Stimulated activated memory B cell treated with anti-CD40 and anti-IgM and Interleukin-4, amounts not matched to agents 10 μg/mL and 1 μg/mL and 100 μg/mL, for 72 hours (primary cell): Measurements from ENCODE around the gene DDX39A.

ENCODE experiments used
- ATAC-seq: fragments of 150-1000 bp; cut with Tn5 transposase; 2 replicates; pipeline ENCODE4 v1.10.0; 2021
- H3K27ac Mint-ChIP-seq: one replicate; pipeline ENCODE4 v1.8.0; 2022; ENCODE audit warnings: mild to moderate bottlenecking, mixed read lengths
- H3K27me3 Mint-ChIP-seq: one replicate; pipeline ENCODE4 v1.8.0; 2022; ENCODE audit warnings: mixed read lengths
- H3K36me3 Mint-ChIP-seq: one replicate; pipeline ENCODE4 v1.8.0; 2022; ENCODE audit warnings: mixed read lengths
- H3K4me1 Mint-ChIP-seq: one replicate; pipeline ENCODE4 v1.8.0; 2022; ENCODE audit warnings: mixed read lengths
- H3K4me3 Mint-ChIP-seq: one replicate; pipeline ENCODE4 v1.8.0; 2022; ENCODE audit warnings: mild to moderate bottlenecking, moderate library complexity, mixed read lengths
- H3K9me3 Mint-ChIP-seq: one replicate; pipeline ENCODE4 v1.8.0; 2022; ENCODE audit warnings: mixed read lengths

Gene DDX39A

GRCh38 chr19:14416817-14417231 lies 2.3 kb downstream of the DDX39A start:
- H3K9me3 Mint-ChIP-seq, result no peaks in the 10 kb centered on the region
- peaks cover 43% of the 10 kb centered on the region for H3K36me3 Mint-ChIP-seq
- peak overlapping the region; percentile 95 for H3K27ac Mint-ChIP-seq
- peaks cover 49% of the 10 kb centered on the region for H3K4me1 Mint-ChIP-seq
- H3K27me3 Mint-ChIP-seq, result no peaks in the 10 kb centered on the region
- H3K4me3 Mint-ChIP-seq, result peak overlapping the region; percentile 97
- ATAC-seq, result no peak

GRCh38 chr19:14414926-14415690 lies 4.0 kb downstream of the DDX39A start:
- Mint-ChIP-seq H3K27me3 (no peaks in the 10 kb centered on the region), H3K9me3 (no peaks in the 10 kb centered on the region), H3K4me3 (peak overlapping the region; percentile 97), H3K36me3 (peaks cover 56% of the 10 kb centered on the region), H3K4me1 (peaks cover 66% of the 10 kb centered on the region), H3K27ac (peak overlapping the region; percentile 95)
- ATAC-seq, result no peak

- Mint-ChIP-seq H3K27me3 (no peaks in the 10 kb centered on the region), H3K9me3 (no peaks in the 10 kb centered on the region), H3K27ac (peak overlapping the region; percentile 63), H3K36me3 (peaks cover 69% of the 10 kb centered on the region), H3K4me3 (peak overlapping the region; percentile 42), H3K4me1 (peaks cover 76% of the 10 kb centered on the region)
- ATAC-seq, result no peak
Observed at GRCh38 chr19:14413693-14414181, 5.4 kb downstream of the DDX39A start.

- Mint-ChIP-seq H3K4me3 (peak overlapping the region; percentile 42), H3K36me3 (peaks cover 75% of the 10 kb centered on the region), H3K9me3 (no peaks in the 10 kb centered on the region), H3K27ac (peak overlapping the region; percentile 63), H3K4me1 (peaks cover 82% of the 10 kb centered on the region), H3K27me3 (no peaks in the 10 kb centered on the region)
- no peak for ATAC-seq
Observed at GRCh38 chr19:14412996-14413692, 6.0 kb downstream of the DDX39A start.

- Mint-ChIP-seq H3K36me3 (peaks cover 81% of the 10 kb centered on the region), H3K27me3 (no peaks in the 10 kb centered on the region), H3K9me3 (no peaks in the 10 kb centered on the region), H3K4me3 (no peak overlapping the region), H3K27ac (no peak overlapping the region), H3K4me1 (peaks cover 87% of the 10 kb centered on the region)
- no peak for ATAC-seq
Observed at GRCh38 chr19:14412324-14412995, 6.7 kb downstream of the DDX39A start.

- ATAC-seq, result no peak
- no peaks in the 10 kb centered on the region for H3K9me3 Mint-ChIP-seq
- no peak overlapping the region for H3K4me3 Mint-ChIP-seq
- peak overlapping the region; percentile 68 for H3K27ac Mint-ChIP-seq
- peaks cover 84% of the 10 kb centered on the region for H3K36me3 Mint-ChIP-seq
- H3K4me1 Mint-ChIP-seq, result peaks cover 86% of the 10 kb centered on the region
- no peaks in the 10 kb centered on the region for H3K27me3 Mint-ChIP-seq
Observed at GRCh38 chr19:14411938-14412245, 7.2 kb downstream of the DDX39A start.

GRCh38 chr19:14411161-14411937 lies 7.8 kb downstream of the DDX39A start:
- H3K4me3 Mint-ChIP-seq, result no peak overlapping the region
- no peaks in the 10 kb centered on the region for H3K27me3 Mint-ChIP-seq
- H3K27ac Mint-ChIP-seq, result peak overlapping the region; percentile 68
- ATAC-seq, result no peak
- H3K36me3 Mint-ChIP-seq, result peaks cover 85% of the 10 kb centered on the region
- no peaks in the 10 kb centered on the region for H3K9me3 Mint-ChIP-seq
- peaks cover 86% of the 10 kb centered on the region for H3K4me1 Mint-ChIP-seq

- peak overlapping the region; percentile 43 for H3K4me3 Mint-ChIP-seq
- H3K27me3 Mint-ChIP-seq, result no peaks in the 10 kb centered on the region
- no peaks in the 10 kb centered on the region for H3K9me3 Mint-ChIP-seq
- H3K27ac Mint-ChIP-seq, result peak overlapping the region; percentile 68
- peaks cover 85% of the 10 kb centered on the region for H3K36me3 Mint-ChIP-seq
- peak; percentile 21 for ATAC-seq
- H3K4me1 Mint-ChIP-seq, result peaks cover 79% of the 10 kb centered on the region
Observed at GRCh38 chr19:14410091-14411051, 8.8 kb downstream of the DDX39A start.

GRCh38 chr19:14409146-14410023 lies 9.8 kb downstream of the DDX39A start:
- Mint-ChIP-seq H3K9me3 (no peaks in the 10 kb centered on the region), H3K4me1 (peaks cover 72% of the 10 kb centered on the region), H3K27ac (peak overlapping the region; percentile 68), H3K36me3 (peaks cover 88% of the 10 kb centered on the region), H3K4me3 (peak overlapping the region; percentile 12), H3K27me3 (no peaks in the 10 kb centered on the region)
- ATAC-seq, result no peak

GRCh38 chr19:14408491-14409145 lies 10.5 kb downstream of the DDX39A start:
- ATAC-seq, result peak; percentile 32
- H3K4me3 Mint-ChIP-seq, result no peak overlapping the region
- H3K27me3 Mint-ChIP-seq, result no peaks in the 10 kb centered on the region
- H3K27ac Mint-ChIP-seq, result peak overlapping the region; percentile 53
- peaks cover 67% of the 10 kb centered on the region for H3K4me1 Mint-ChIP-seq
- H3K36me3 Mint-ChIP-seq, result peaks cover 91% of the 10 kb centered on the region
- no peaks in the 10 kb centered on the region for H3K9me3 Mint-ChIP-seq

GRCh38 chr19:14407605-14408484 lies 11.3 kb downstream of the DDX39A start:
- no peak for ATAC-seq
- Mint-ChIP-seq H3K9me3 (no peaks in the 10 kb centered on the region), H3K36me3 (peaks cover 88% of the 10 kb centered on the region)

More at GRCh38 chr19:14407605-14408484, 11.3 kb downstream of the DDX39A start:
- no peak overlapping the region for H3K4me3 Mint-ChIP-seq
- H3K4me1 Mint-ChIP-seq, result peaks cover 59% of the 10 kb centered on the region
- no peaks in the 10 kb centered on the region for H3K27me3 Mint-ChIP-seq
- H3K27ac Mint-ChIP-seq, result peak overlapping the region; percentile 74
